Measurements from ENCODE around the gene AURKA.
"Not testable (repeated sequence)": the region's sequence is repeated elsewhere in the genome, so short reads cannot be mapped to it uniquely, and the experiment has no call there.

AURKA gene

DNA sequence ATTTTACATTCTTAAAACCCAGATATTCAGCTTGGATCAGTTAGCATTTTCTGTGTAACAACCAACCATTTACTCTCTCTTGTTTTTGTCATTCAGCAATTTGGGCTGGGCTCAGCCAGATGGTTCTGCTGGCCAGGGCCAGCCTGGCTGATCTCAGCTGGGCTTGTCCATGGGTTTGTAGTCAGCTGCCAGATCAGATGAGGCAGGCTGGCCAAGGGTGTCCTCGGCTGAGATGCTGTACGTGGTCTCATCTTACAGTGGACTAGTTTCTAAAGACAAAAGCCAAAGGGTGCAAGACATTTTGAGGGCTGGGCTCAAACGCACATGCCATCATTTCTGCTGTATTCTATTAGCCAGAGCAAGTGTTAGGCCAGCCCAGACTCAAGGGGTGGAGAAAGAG lies 49.2 kb downstream of the AURKA start:
- TF ChIP-seq TCF4 (CRISPR knock-in tag; IDR thresholded peaks at IDR 0.05; ENCODE audit: borderline replicate concordance) (no peak), PPARA (CRISPR knock-in tag; IDR thresholded peaks at IDR 0.05; ENCODE audit: borderline replicate concordance) (no peak), ZNF70 (CRISPR knock-in tag; IDR thresholded peaks at IDR 0.05) (no peak), TOX (CRISPR knock-in tag; IDR thresholded peaks at IDR 0.05; ENCODE audit: borderline replicate concordance) (no peak), GLIS3 (CRISPR knock-in tag; IDR thresholded peaks at IDR 0.05) (no peak), ESRRG (CRISPR knock-in tag; IDR thresholded peaks at IDR 0.05) (no peak), CSDC2 (CRISPR knock-in tag; IDR thresholded peaks at IDR 0.05) (no peak), ISL1 (CRISPR knock-in tag; IDR thresholded peaks at IDR 0.05) (no peak), ZNF565 (CRISPR knock-in tag; conservative IDR thresholded peaks at IDR 0.05; ENCODE audit: low read depth) (no peak), RARB (CRISPR knock-in tag; IDR thresholded peaks at IDR 0.05) (no peak), ZC3H10 (CRISPR knock-in tag; IDR thresholded peaks at IDR 0.05) (no peak), ZNF8 (CRISPR knock-in tag; IDR thresholded peaks at IDR 0.05) (no peak), ARNTL (CRISPR knock-in tag; IDR thresholded peaks at IDR 0.05; ENCODE audit: borderline replicate concordance, low read depth) (no peak), ZFP3 (CRISPR knock-in tag; IDR thresholded peaks at IDR 0.05) (no peak)
- TF ChIP-seq, protein P1, sequence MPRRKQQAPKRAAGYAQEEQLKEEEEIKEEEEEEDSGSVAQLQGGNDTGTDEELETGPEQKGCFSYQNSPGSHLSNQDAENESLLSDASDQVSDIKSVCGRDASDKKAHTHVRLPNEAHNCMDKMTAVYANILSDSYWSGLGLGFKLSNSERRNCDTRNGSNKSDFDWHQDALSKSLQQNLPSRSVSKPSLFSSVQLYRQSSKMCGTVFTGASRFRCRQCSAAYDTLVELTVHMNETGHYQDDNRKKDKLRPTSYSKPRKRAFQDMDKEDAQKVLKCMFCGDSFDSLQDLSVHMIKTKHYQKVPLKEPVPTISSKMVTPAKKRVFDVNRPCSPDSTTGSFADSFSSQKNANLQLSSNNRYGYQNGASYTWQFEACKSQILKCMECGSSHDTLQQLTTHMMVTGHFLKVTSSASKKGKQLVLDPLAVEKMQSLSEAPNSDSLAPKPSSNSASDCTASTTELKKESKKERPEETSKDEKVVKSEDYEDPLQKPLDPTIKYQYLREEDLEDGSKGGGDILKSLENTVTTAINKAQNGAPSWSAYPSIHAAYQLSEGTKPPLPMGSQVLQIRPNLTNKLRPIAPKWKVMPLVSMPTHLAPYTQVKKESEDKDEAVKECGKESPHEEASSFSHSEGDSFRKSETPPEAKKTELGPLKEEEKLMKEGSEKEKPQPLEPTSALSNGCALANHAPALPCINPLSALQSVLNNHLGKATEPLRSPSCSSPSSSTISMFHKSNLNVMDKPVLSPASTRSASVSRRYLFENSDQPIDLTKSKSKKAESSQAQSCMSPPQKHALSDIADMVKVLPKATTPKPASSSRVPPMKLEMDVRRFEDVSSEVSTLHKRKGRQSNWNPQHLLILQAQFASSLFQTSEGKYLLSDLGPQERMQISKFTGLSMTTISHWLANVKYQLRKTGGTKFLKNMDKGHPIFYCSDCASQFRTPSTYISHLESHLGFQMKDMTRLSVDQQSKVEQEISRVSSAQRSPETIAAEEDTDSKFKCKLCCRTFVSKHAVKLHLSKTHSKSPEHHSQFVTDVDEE (CRISPR knock-in tag; IDR thresholded peaks at IDR 0.05), result no peak
- TF ChIP-seq, protein P2, sequence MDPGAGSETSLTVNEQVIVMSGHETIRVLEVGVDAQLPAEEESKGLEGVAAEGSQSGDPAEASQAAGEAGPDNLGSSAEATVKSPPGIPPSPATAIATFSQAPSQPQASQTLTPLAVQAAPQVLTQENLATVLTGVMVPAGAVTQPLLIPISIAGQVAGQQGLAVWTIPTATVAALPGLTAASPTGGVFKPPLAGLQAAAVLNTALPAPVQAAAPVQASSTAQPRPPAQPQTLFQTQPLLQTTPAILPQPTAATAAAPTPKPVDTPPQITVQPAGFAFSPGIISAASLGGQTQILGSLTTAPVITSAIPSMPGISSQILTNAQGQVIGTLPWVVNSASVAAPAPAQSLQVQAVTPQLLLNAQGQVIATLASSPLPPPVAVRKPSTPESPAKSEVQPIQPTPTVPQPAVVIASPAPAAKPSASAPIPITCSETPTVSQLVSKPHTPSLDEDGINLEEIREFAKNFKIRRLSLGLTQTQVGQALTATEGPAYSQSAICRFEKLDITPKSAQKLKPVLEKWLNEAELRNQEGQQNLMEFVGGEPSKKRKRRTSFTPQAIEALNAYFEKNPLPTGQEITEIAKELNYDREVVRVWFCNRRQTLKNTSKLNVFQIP (CRISPR knock-in tag; IDR thresholded peaks at IDR 0.05; ENCODE audit: borderline replicate concordance, low read depth), result no peak
- TF ChIP-seq, protein P3, sequence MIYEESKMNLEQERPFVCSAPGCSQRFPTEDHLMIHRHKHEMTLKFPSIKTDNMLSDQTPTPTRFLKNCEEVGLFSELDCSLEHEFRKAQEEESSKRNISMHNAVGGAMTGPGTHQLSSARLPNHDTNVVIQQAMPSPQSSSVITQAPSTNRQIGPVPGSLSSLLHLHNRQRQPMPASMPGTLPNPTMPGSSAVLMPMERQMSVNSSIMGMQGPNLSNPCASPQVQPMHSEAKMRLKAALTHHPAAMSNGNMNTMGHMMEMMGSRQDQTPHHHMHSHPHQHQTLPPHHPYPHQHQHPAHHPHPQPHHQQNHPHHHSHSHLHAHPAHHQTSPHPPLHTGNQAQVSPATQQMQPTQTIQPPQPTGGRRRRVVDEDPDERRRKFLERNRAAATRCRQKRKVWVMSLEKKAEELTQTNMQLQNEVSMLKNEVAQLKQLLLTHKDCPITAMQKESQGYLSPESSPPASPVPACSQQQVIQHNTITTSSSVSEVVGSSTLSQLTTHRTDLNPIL (CRISPR knock-in tag; IDR thresholded peaks at IDR 0.05; ENCODE audit: low read depth), result no peak
- TF ChIP-seq, protein P4, sequence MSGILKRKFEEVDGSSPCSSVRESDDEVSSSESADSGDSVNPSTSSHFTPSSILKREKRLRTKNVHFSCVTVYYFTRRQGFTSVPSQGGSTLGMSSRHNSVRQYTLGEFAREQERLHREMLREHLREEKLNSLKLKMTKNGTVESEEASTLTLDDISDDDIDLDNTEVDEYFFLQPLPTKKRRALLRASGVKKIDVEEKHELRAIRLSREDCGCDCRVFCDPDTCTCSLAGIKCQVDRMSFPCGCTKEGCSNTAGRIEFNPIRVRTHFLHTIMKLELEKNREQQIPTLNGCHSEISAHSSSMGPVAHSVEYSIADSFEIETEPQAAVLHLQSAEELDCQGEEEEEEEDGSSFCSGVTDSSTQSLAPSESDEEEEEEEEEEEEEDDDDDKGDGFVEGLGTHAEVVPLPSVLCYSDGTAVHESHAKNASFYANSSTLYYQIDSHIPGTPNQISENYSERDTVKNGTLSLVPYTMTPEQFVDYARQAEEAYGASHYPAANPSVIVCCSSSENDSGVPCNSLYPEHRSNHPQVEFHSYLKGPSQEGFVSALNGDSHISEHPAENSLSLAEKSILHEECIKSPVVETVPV (CRISPR knock-in tag; IDR thresholded peaks at IDR 0.05), result no peak
- TF ChIP-seq, protein P5, sequence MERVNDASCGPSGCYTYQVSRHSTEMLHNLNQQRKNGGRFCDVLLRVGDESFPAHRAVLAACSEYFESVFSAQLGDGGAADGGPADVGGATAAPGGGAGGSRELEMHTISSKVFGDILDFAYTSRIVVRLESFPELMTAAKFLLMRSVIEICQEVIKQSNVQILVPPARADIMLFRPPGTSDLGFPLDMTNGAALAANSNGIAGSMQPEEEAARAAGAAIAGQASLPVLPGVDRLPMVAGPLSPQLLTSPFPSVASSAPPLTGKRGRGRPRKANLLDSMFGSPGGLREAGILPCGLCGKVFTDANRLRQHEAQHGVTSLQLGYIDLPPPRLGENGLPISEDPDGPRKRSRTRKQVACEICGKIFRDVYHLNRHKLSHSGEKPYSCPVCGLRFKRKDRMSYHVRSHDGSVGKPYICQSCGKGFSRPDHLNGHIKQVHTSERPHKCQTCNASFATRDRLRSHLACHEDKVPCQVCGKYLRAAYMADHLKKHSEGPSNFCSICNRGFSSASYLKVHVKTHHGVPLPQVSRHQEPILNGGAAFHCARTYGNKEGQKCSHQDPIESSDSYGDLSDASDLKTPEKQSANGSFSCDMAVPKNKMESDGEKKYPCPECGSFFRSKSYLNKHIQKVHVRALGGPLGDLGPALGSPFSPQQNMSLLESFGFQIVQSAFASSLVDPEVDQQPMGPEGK (CRISPR knock-in tag; IDR thresholded peaks at IDR 0.05; ENCODE audit: borderline replicate concordance), result no peak
- ATAC-seq, result no peak

DNA sequence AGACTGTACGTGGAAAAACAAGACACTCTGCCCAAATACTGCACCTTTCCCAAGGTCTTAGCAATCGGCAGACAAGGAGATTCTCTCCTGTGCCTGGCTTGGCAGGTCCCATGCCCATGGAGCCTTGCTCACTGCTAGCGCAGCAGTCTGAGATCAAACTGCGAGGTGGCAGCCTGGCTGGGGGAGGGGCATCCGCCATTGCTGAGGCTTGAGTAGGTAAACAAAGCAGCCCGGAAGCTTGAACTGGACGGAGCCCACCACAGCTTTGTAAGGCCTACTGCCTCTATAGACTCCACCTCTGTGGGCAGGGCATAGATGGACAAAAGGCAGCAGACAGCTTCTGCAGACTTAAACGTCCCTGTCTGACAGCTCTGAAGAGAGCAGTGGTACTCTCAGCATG lies 55.3 kb downstream of the AURKA start:
- ATAC-seq, result not testable (repeated sequence)

DNA sequence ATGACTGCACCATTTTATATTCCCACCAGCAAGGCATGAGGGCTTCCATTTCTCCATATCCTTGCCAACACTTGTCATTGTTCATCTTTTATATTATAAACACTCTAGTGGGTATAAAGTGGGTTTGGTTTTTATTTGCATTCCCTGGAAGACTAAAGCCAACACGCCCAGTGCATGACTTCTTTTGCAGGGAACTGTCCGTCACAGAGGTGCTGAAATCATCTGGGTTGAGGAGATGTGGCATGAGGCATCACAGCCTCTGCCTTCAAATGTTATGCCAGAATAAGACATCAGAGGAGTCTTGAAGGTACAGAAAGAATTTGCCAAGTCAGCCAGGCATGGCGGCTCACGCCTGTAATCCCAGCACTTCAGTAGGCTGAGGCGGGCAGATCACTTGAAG lies 63.2 kb downstream of the AURKA start:
- TF ChIP-seq PPARA (CRISPR knock-in tag; IDR thresholded peaks at IDR 0.05; ENCODE audit: borderline replicate concordance) (no peak), ZNF8 (CRISPR knock-in tag; IDR thresholded peaks at IDR 0.05) (no peak), ESRRG (CRISPR knock-in tag; IDR thresholded peaks at IDR 0.05) (no peak), SNAI2 (CRISPR knock-in tag; IDR thresholded peaks at IDR 0.05) (no peak), CSDC2 (CRISPR knock-in tag; IDR thresholded peaks at IDR 0.05) (no peak), OSR1 (CRISPR knock-in tag; IDR thresholded peaks at IDR 0.05) (no peak)
- TF ChIP-seq, protein P5 (CRISPR knock-in tag; IDR thresholded peaks at IDR 0.05; ENCODE audit: borderline replicate concordance), result no peak
- no peak for ATAC-seq

All from SK-N-SH treated with all-trans-retinoic acid at 6 μM for 48 hours (cell line).